Mucosa of gallbladder (tissue), 1 donor: Measurements from ENCODE around the gene TOM1L2. TPM values are rescaled to one million over a fixed set of nuclear protein-coding genes. Genes with fewer than 3 reads are reported as not detected.
"Not testable (repeated sequence)": the region's sequence is repeated elsewhere in the genome, so short reads cannot be mapped to it uniquely, and the experiment has no call there.

Experiments
- DNase-seq: peaks from one replicate; pipeline ENCODE4 v3.0.0-alpha.2; 2020; ENCODE audit warnings: low spot score
- total RNA-seq: library from RNA; stranded (reverse); gene quantifications from one replicate; pipeline ENCODE4 v1.2.1, GENCODE V29; 2021
- donor health status: DM: no; HTN: no; CAD: no.

TOM1L2 gene
- 81.3 TPM for total RNA-seq

DNA sequence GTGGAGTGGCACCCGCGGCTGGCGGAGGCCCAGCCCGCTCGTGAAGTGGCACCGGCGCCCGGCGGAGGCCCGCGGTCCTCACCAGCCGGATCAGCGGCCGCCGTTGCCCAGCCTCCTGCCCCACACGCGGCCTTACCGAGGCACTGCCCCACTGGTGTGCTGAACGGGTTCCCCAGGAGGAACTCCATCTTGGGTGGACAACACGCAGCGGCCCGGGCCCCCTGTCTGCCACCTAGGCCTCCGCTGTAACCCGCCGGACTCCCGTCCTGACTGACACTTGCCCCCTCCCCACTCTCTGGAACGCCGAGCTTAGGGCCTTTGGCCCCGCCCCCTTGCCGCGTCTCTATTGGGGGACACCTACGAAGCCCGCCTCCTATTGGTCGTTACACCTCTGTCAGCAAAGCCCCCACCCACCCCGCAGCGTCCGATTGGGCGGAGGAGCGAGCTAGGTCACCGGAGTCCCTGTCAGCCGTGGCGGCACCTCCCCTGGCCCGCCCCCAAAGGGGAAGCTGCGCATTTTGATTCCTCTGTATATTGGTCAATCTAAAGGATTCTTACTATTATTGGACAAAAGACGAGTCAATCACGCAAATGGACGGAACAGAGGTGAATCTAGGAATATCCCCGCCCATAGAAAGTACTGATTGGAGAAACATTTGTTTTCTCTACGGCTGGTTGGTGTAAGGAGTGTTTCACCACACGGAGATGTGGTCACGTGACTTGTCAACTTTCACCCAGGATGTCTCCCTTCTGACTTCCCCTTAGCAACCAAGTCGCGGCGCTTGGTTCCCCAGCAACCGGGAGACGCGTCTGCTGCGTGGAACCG is at the start of gene TOM1L2, which contains the start of gene DRC3:
Gene TOM1L2, minus strand, starts transcription at position 275 of the 826 bp plus-strand sequence. Its CDS starts 87 bp downstream, at position 188.
Gene DRC3, plus strand, starts transcription at position 737 of the 826 bp plus-strand sequence. CDS start 4,737 bp downstream, outside the sequence.
- DNase-seq = peak; percentile 100

DNA sequence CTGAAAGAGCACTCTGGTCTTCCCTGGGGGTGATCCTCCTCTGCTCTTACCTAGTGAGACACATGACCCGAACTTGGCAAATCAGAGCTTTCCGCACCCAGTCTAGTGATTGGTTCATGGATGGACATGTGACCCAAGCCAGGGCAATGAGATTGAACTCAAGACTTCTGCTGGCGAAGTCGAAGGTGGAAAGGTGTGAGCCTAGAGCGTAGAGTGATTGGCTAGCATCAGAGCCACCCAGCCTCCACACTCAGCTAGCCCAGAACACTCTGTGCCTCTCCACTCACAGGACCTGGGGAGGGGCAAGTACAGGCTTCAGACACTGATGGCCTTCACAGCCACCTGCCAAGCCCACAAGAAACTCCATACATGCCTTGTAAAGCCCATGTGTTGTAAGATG is 49.2 kb upstream of the TOM1L2 start:
- DNase-seq = no peak

DNA sequence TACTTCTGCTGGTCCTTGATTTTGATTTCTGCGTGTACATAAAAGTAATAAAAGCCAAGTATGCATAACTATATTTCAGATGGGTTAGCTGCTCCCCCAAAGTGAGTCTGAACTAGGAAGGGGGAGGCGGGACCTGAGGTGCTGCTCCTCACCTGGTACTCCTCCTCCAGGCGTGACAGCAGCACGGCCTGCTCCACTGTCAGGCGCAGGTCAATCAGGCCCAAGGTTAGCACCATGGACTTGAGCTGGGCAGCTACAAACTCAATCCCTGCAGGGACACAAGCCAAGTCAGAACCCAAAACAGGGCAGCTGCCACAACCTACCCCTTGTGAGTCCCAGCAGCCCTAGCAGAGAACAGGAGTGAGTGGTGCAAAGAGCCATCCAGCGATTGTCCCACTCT is 48.8 kb upstream of the TOM1L2 start:
- no peak for DNase-seq

DNA sequence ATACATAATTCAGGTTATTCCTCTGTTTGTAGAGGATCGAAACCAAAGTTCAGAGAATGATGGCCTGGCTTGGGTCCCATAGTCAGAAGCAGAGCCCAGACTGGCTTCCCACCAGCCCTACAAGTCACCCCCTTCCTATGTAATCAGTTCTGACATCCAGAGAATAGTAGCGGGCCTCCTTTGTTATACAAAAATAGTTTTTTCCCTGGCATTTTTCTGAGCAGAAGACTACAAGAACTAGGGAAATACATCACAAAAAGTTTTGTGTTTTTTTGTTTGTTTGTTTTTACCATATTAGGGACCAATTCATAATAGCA is 47.6 kb upstream of the TOM1L2 start:
- DNase-seq = no peak

DNA sequence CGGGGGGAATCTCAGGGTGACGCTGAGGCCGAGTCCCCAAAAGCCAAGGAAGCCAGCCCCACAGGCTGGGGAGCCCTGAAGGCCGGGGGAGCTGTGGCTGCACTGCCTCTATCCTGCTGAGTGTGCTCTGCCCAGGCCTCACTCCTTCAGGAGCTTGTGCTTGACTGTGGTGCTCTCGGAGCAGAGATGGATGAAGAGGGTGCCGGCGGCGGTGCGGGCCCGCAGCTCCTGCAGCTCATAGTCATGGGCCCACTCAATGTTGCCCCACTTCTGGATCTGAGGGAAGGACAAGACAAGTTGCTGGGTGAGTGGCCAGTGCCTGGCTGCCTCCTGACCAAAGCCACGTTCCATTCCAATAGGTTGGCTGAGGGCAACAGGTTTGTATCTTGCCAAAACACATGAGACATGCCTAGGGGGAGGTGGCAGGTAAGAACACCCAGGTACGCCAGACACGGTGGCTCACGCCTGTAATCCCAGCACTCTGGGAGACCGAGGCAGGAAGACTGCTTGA is 46.3 kb upstream of the TOM1L2 start:
- no peak for DNase-seq

DNA sequence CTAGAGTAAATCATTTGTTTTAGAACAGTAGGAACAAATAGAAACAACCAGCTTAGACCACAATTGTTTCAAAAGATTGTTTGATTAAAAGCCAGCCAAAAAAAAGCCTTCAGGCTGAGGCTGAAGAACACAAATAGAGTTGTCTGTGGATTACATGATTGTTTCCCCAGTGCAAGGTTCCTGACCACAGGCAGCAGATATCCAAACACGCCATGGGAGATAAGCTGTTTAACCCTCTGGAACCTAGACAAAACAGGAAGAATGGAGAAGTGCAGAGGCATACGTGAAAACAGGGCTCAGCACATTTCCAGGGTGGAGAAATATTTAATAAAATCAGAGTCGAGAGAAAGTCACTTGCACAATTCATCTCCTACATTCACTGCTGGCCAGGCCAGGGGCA is 45.8 kb upstream of the TOM1L2 start:
- DNase-seq = no peak

DNA sequence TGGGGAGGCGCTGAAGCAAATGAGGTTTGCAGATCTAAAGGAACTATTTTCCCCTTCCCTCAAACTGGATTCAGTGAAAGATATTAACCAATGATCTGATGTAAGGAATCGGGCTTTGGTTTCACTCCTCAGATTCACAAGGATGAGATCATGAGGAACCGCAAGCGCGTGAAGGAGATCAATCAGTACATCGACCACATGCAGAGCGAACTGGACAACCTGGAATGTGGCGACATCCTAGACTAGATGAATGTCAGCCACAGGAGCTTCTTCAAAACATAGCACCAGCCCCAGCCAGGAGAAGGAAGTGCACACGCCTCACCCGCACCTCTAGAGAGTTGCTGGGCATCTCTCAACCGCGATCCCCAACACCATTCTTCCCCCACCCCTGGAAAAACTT is 44.2 kb upstream of the TOM1L2 start:
- DNase-seq = no peak

DNA sequence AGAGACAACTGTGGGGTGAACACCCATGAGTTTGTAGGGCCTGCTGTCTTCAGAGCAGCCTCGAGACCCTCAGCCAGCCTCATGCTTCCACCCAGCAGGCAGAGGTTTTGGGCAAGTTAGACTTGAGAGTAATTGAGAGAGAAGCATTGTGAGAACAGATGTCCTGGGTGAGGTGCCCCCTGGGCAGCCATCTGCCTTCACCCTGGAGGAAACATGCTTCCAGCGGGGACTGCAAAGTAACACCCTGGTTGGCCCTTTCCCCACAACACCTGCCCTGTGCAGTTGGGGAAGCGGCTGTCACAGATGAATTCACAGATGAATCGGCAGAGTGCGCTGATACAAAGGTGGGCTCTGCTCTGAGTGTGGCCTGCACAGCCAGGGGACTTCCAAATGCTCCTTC is 43.4 kb upstream of the TOM1L2 start:
- no peak for DNase-seq

DNA sequence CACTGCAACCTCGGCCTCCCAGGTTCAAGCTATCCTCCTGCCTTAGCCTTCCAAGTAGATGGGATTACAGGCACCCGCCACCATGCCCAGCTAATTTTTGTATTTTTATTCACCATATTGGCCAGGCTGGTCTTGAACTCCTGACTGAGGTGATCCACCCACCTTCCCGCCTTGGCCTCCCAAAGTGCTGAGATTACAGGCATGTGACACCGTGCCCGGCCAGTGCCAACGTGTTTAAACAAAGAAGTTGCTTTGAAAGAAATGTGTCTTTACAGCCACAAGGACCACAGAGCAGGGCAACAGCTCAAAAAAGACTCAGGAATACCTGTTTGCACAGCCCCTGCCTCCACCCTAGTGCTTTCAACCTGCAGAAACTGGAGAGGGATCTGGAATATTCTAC is 41.8 kb upstream of the TOM1L2 start:
- no peak for DNase-seq

DNA sequence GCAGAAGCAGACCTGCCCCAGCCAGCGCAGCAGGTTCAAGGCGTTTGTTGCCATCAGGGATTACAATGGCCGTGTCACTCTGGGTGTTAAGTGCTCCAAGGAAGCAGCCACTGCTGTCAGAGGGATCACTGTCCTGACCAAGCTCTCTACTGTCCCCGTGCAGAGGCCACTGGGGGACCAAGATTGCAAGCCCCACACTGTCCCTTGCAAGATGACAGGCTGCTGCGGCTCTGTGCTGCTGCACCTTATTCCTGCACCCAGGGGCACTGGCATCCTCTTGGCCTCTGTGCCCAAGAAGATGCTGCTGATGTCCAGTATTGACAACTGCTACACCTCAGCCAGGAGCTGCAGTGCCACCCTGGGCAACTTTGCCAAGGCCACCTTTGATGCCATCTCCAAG is 39.1 kb upstream of the TOM1L2 start:
- DNase-seq = no peak

- DNase-seq = no peak
Measured at GRCh38 chr17:18009609-18010420, 37.6 kb upstream of the TOM1L2 start.

DNA sequence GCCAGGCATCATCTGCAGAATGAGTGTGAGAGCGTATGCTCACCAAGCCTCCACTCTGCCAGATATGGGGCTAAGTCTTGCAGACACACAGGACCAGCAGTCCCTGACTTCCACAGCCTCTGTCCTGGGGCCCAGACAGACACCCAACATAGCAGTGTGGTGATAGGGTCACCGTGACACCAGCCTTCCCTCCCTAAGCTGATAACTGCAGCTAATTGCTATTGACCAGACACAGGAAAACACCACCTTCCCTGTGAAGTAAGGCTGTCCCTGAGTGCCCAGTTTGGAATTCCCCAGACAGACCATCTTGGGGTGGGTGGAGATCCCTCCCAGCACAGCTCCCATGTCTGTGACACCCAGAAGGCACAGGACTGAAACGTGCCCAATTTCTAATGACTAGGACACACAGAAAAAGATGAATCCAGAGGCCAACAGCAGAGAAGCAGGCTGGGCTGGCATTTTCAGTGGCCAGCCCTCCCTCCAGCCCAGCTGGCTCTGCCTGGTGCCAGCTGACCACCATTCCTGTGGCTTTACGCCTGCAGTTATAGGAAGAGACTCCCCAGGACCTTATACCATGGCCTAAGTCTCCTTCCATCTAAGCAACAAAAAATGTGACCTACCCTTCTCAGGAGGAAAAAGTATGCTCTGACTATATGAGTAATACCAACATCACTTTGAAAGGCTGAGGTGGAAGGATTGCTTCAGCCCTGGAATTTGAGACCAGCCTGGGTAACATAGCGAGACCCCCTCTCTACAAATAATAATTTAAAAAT is 36.5 kb upstream of the TOM1L2 start:
- no peak for DNase-seq

- DNase-seq = no peak
Measured at GRCh38 chr17:18006495-18007239, 34.5 kb upstream of the TOM1L2 start.

GRCh38 chr17:18005496-18005895 is 33.3 kb upstream of the TOM1L2 start:
- no peak for DNase-seq

DNA sequence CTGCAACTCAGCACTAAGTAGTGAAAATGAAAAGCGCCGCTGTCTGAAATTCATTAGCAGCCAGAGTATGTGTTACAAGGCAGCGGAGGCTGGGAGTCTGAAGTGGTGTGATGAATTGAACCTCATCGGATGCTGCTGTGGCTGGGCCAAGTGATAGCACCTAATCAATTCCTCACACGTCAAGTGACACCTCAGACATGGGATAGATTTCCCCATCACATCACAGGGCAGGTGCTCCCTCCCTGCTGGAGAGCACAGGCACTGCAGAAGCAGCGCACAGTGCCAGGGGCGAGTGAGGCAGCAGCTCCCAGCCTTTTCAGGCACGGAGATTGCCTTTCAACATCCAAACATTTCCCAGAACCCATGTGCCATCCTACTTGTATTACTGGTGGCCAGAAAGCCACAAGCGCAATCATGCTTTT is 32.7 kb upstream of the TOM1L2 start:
- DNase-seq = no peak

DNA sequence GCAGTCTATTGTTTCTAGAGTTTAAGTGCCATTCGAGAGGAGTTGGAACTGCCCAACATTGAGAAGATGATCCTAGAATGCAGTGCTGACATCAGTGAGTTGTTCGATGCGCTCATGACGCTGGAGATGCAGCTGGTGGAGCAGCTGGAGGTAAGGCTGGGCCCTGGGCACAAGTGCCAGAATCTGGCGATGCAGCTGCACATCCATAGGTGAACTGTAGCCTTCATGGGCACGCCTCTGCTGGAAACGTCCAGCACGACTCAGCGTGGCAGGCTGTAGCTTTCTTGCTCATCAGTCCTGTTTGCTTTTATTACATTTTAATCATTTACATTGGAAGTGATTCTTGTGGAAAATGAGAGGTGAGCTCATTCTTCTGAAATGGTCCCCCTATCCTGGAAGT is 32.1 kb upstream of the TOM1L2 start:
- DNase-seq = no peak

- no peak for DNase-seq
Measured at GRCh38 chr17:18002171-18002570, 30.0 kb upstream of the TOM1L2 start.

GRCh38 chr17:18000030-18000408 is 27.8 kb upstream of the TOM1L2 start:
- DNase-seq = no peak

GRCh38 chr17:17999364-18000029 is 27.3 kb upstream of the TOM1L2 start:
- DNase-seq = no peak

DNA sequence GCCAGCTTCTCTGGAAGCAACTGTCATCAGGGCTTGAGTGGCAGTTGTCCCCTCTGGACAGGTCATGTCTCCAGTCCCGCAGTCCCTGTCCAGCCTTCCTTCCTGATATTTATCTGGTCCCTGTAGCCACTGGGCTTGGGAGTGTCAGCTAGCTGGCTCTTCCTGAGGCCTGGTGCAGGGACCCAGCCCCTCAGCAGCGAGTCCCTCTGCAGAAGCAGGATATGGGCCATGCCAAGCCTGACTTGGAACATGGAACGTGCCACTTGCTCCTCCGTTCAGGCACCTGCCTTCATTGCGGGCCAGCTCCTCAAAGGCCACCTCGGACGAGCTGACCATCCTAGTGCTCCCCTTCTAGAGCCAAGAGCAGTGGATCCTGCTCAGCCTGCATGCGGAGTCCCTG is 26.7 kb upstream of the TOM1L2 start:
- no peak for DNase-seq

DNA sequence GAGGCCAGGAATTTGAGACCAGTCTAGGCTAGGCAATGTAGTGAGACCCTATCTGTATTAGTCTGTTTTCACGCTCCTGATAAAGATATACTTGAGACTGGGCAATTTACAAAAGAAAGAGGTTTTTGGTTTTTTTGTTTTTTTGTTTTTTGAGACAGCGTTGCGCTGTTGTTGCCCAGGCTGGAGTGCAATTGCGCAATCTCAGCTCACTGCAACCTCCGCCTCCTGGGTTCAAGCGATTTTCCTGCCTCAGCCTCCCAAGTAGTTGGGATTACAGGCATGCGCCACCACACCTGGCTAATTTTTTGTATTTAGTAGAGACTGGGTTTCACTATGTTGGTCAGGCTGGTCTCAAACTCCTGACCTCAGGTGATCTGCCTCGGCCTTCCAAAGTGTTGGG is 23.7 kb upstream of the TOM1L2 start:
- DNase-seq = not testable (repeated sequence)
